Peyer's patch (tissue), 4 donors: ENCODE data around the gene ZC3H8.

Experiments used
- CTCF ChIP-seq, 6 experiments: fragments of 450-650 bp in 4 of 6; fragments of 200-600 bp in 2 of 6; sonication (generic) in 1 of 6; IDR thresholded peaks; one replicate each; pipeline ENCODE4 v1.5.1; 2017 to 2019; ENCODE audit warnings: antibody characterized with exemption in 6 of 6, mild to moderate bottlenecking in 3 of 6, moderate library complexity in 1 of 6
- POLR2A ChIP-seq, 2 donors: fragments of 450-650 bp; IDR thresholded peaks; one replicate each; pipeline ENCODE4 v1.5.1; 2017; ENCODE audit warnings: antibody characterized with exemption in 2 of 2, mild to moderate bottlenecking in 2 of 2, moderate library complexity in 2 of 2

- TF ChIP-seq CTCF (IDR thresholded peaks at IDR 0.05), result no peak
- TF ChIP-seq POLR2A (IDR thresholded peaks at IDR 0.05), result no peak
Observed at GRCh38 chr2:112175958-112176573, 78.8 kb downstream of the ZC3H8 start.
